Activated T-helper 17 cell treated with anti-CD3 and anti-CD28 coated beads, Interleukin-2, amount 50 U/mL, for 72 hours (primary cell): ENCODE data around the gene CSNK1A1. TPM values are rescaled to one million over a fixed set of nuclear protein-coding genes. Genes with fewer than 3 reads are reported as not detected.

Source experiments
- ATAC-seq: fragments of 150-1000 bp; cut with Tn5 transposase; replicated peaks from 2 replicates; pipeline ENCODE4 v1.10.0; 2021; ENCODE audit warnings: mild to moderate bottlenecking, moderate library complexity
- H3K27ac Mint-ChIP-seq: one replicate; pipeline ENCODE4 v1.8.0; 2022; ENCODE audit warnings: mixed read lengths
- H3K27me3 Mint-ChIP-seq: one replicate; pipeline ENCODE4 v1.8.0; 2022; ENCODE audit warnings: mixed read lengths
- H3K36me3 Mint-ChIP-seq: one replicate; pipeline ENCODE4 v1.8.0; 2022; ENCODE audit warnings: low read depth, mild to moderate bottlenecking, mixed read lengths
- H3K4me1 Mint-ChIP-seq: one replicate; pipeline ENCODE4 v1.8.0; 2022; ENCODE audit warnings: mixed read lengths
- H3K4me3 Mint-ChIP-seq: one replicate; pipeline ENCODE4 v1.8.0; 2022; ENCODE audit warnings: mild to moderate bottlenecking, mixed read lengths
- H3K9me3 Mint-ChIP-seq: one replicate; pipeline ENCODE4 v1.8.0; 2022; ENCODE audit warnings: mixed read lengths
- total RNA-seq, 2 donors: library from RNA; stranded (reverse); gene quantifications; one replicate each; pipeline ENCODE4 v1.2.3, GENCODE V29; 2022

The CSNK1A1 gene
- total RNA-seq, 2 donors from 2014 or later: 167 to 175 TPM

DNA sequence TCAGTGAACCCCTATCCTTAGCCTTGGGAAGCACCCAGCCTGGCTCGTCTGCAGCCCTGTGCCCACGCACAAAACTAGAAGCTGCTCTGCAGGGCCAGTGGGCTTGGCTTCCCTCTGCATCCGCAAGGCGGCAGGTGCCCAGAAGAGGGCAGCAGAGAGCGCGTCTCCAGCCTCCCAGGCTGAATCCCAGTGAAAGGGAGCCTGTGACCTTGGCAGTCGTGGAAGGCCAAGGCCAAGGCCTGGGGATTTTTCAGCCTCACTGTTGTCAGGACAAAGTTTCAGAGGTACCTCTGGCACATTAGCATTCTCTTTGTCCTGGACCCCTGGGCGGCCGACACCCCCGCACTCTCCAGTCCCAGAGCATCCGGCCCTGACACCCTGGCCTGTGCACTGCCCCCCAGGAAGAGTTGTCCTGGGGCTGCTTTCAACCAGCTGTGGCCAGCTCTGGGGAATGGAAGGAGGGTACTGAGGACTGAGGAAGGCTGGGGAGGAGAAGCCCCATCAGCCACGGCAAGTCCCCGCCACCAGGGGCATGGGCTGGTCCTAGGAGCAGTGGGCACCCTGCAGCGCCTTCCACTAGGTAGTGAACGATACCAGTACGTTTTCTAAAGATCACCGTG lies 108.6 kb downstream of the CSNK1A1 start:
- H3K27ac Mint-ChIP-seq: no peak overlapping the region
- H3K4me1 Mint-ChIP-seq: peaks cover 20% of the 10 kb centered on the region

More for the DNA sequence above, 108.6 kb downstream of the CSNK1A1 start:
- no peaks in the 10 kb centered on the region for H3K27me3 Mint-ChIP-seq
- H3K4me3 Mint-ChIP-seq: no peak overlapping the region
- no peaks in the 10 kb centered on the region for H3K9me3 Mint-ChIP-seq
- peak; percentile 76 for ATAC-seq
- H3K36me3 Mint-ChIP-seq: no peaks in the 10 kb centered on the region

Other genes starting within 250 kb of the CSNK1A1 start
- 10 to 100 TPM; 27.6 to 28.1 TPM for gene GRPEL2, start 205.9 kb downstream of the CSNK1A1 start, total RNA-seq
- gene PCYOX1L, start 193.4 kb downstream of the CSNK1A1 start, total RNA-seq: 10 to 100 TPM; 11.9 to 19.7 TPM
- not detected for gene IL17B, start 172.1 kb downstream of the CSNK1A1 start, total RNA-seq
- under 1 TPM; 0.06 to 0.64 TPM for gene ARHGEF37, start 30.1 kb upstream of the CSNK1A1 start, total RNA-seq
- gene PPARGC1B, start 178.9 kb upstream of the CSNK1A1 start, total RNA-seq: 1 to 10 TPM; 1.9 to 5.8 TPM